IMR-90 (cell line): ENCODE measurements around the gene RNF17. TPM values are rescaled to one million over a fixed set of nuclear protein-coding genes. Genes with fewer than 3 reads are reported as not detected.
A peak's percentile ranks its signal among the peaks of the same experiment; 100 is the strongest.

Experiments
- ATAC-seq: fragments of 200-7000 bp; cut with Tn5 transposase; 2 replicates; pipeline ENCODE4 v1.9.1; 2020; ENCODE audit warnings: low read depth, mild to moderate bottlenecking, moderate library complexity
- BruUV-seq: library from RNA; stranded (reverse); fragments of 400-500 nt; replicated peaks from 2 replicates; lab custom pipeline; 2021; lab: Mats Ljungman, UMichigan
- CTCF ChIA-PET: fragments of 300-600 bp; formaldehyde crosslinking; extraction: SDS; loops from one replicate; lab custom pipeline; 2021; ENCODE audit warnings: antibody characterized with exemption; lab: Yijun Ruan, JAX
- POLR2A ChIA-PET: fragments of 300-600 bp; sonication (Branson Sonifier 250); formaldehyde crosslinking; loops from one replicate; lab custom pipeline; 2022; ENCODE audit warnings: antibody characterized with exemption; ENCODE audit not compliant: unreplicated experiment; lab: Charles Lee
- DNase-seq: peaks from one replicate; pipeline ENCODE4 v3.0.0; 2013
- H2AFZ ChIP-seq: replicated peaks from 2 replicates; pipeline ENCODE3; 2013; ENCODE audit warnings: low read length, mild to moderate bottlenecking; ENCODE audit not compliant: poor library complexity
- H2AK5ac ChIP-seq: 2 replicates; pipeline ENCODE4 v1.6.1; 2013; ENCODE audit warnings: low read depth, low read length, inconsistent platforms
- H2AK9ac ChIP-seq: replicated peaks from 2 replicates; pipeline ENCODE3; 2013; ENCODE audit warnings: mild to moderate bottlenecking, low read depth, low read length, moderate library complexity; ENCODE audit not compliant: poor library complexity
- H2BK120ac ChIP-seq: 2 replicates; pipeline ENCODE4 v1.6.1; 2013; ENCODE audit warnings: low read depth, low read length, inconsistent platforms
- H2BK15ac ChIP-seq: 3 replicates; pipeline ENCODE4 v1.6.1; 2013; ENCODE audit warnings: low read depth, low read length, inconsistent platforms
- H2BK20ac ChIP-seq: 2 replicates; pipeline ENCODE4 v1.6.1; 2013; ENCODE audit warnings: low read depth, mild to moderate bottlenecking, inconsistent platforms, low read length, moderate library complexity
- H2BK5ac ChIP-seq: 2 replicates; pipeline ENCODE4 v1.6.1; 2013; ENCODE audit warnings: mild to moderate bottlenecking, low read depth, low read length, inconsistent platforms; ENCODE audit not compliant: poor library complexity, severe bottlenecking
- H3K14ac ChIP-seq: replicated peaks from 2 replicates; pipeline ENCODE4 v1.6.1; 2013; ENCODE audit warnings: low read depth, low read length, inconsistent platforms
- H3K18ac ChIP-seq: 2 replicates; pipeline ENCODE4 v1.6.1; 2013; ENCODE audit warnings: low read depth, low read length, control low read depth
- H3K23ac ChIP-seq: 2 replicates; pipeline ENCODE4 v1.6.1; 2013; ENCODE audit warnings: low read depth, low read length, inconsistent platforms
- H3K27ac ChIP-seq: 2 replicates; pipeline ENCODE4 v1.5.1; 2013; ENCODE audit warnings: mild to moderate bottlenecking, control low read depth, low read length; ENCODE audit not compliant: insufficient read depth
- H3K27me3 ChIP-seq: 2 replicates; pipeline ENCODE4 v1.6.1; 2013; ENCODE audit warnings: low read length; ENCODE audit not compliant: control insufficient read depth, insufficient read depth
- H3K36me3 ChIP-seq: 2 replicates; pipeline ENCODE4 v1.6.1; 2013; ENCODE audit warnings: low read length, mixed read lengths; ENCODE audit not compliant: control insufficient read depth, insufficient read depth
- H3K4ac ChIP-seq: 2 replicates; pipeline ENCODE4 v1.6.1; 2013; ENCODE audit warnings: low read depth, low read length, inconsistent platforms
- H3K4me1 ChIP-seq: 2 replicates; pipeline ENCODE4 v1.6.1; 2013; ENCODE audit warnings: low read length, mixed read lengths; ENCODE audit not compliant: control insufficient read depth, insufficient read depth
- H3K4me2 ChIP-seq: 2 replicates; pipeline ENCODE4 v1.6.1; 2013; ENCODE audit warnings: low read depth, mild to moderate bottlenecking, control low read depth, low read length, moderate library complexity
- H3K4me3 ChIP-seq: 2 replicates; pipeline ENCODE4 v1.5.1; 2013; ENCODE audit warnings: low read depth, mild to moderate bottlenecking, control low read depth, low read length, moderate library complexity; ENCODE audit not compliant: insufficient read depth
- H3K56ac ChIP-seq: 2 replicates; pipeline ENCODE4 v1.6.1; 2013; ENCODE audit warnings: low read length, inconsistent platforms; ENCODE audit not compliant: insufficient read depth; ENCODE audit errors: extremely low read depth
- H3K79me1 ChIP-seq, 2 experiments: 2 replicates each; pipeline ENCODE4 v1.6.1; 2013; ENCODE audit warnings: low read length in 2 of 2, inconsistent platforms in 1 of 2, low read depth in 1 of 2
- H3K9ac ChIP-seq: 2 replicates; pipeline ENCODE4 v1.6.1; 2013; ENCODE audit warnings: low read depth, low read length, control low read depth
- H3K9me1 ChIP-seq: 2 replicates; pipeline ENCODE4 v1.6.1; 2013; ENCODE audit warnings: low read length, inconsistent platforms; ENCODE audit not compliant: insufficient read depth
- H3K9me3 ChIP-seq: 2 replicates; pipeline ENCODE4 v1.6.1; 2013; ENCODE audit warnings: low read length; ENCODE audit not compliant: control insufficient read depth, insufficient read depth
- H4K20me1 ChIP-seq: 2 replicates; pipeline ENCODE4 v1.6.1; 2013; ENCODE audit warnings: low read length, inconsistent platforms; ENCODE audit not compliant: insufficient read depth
- H4K5ac ChIP-seq: 2 replicates; pipeline ENCODE4 v1.6.1; 2013; ENCODE audit warnings: mild to moderate bottlenecking, low read depth, low read length, control low read depth
- H4K8ac ChIP-seq, 2 experiments: 2 replicates each; pipeline ENCODE4 v1.6.1; 2013; ENCODE audit warnings: low read depth in 2 of 2, low read length in 2 of 2, control low read depth in 1 of 2, inconsistent platforms in 1 of 2
- H4K91ac ChIP-seq: 2 replicates; pipeline ENCODE4 v1.6.1; 2013; ENCODE audit warnings: low read depth, low read length, inconsistent platforms; ENCODE audit not compliant: insufficient read depth
- ELK1 ChIP-seq: fragments of 150-350 bp; IDR thresholded peaks from 2 replicates; pipeline ENCODE4 v1.6.1; 2016; ENCODE audit warnings: low read depth, mild to moderate bottlenecking, low read length, moderate library complexity, borderline replicate concordance
- SMC3 ChIP-seq: fragments of 150-350 bp; IDR thresholded peaks from 2 replicates; pipeline ENCODE4 v1.6.1; 2016; ENCODE audit warnings: low read depth, mild to moderate bottlenecking, antibody characterized with exemption, low read length, moderate library complexity
- USF2 ChIP-seq: fragments of 150-350 bp; IDR thresholded peaks from 2 replicates; pipeline ENCODE4 v1.6.1; 2017; ENCODE audit warnings: mild to moderate bottlenecking, antibody characterized with exemption, low read length, low read depth
- WGBS, 2 experiments: methylation state at CpG; one replicate each; pipeline versions ENCODE4 v1.1.5 to v1.1.7; 2013; ENCODE audit warnings: missing lambda C conversion rate in 2 of 2; ENCODE audit not compliant: insufficient read length in 1 of 2; ENCODE audit errors: extremely low coverage in 2 of 2; 5-methylcytosine and 5-hydroxymethylcytosine counted together
- dilution Hi-C: fragments of 300-500 bp; cut with HindIII; formaldehyde crosslinking; loops from one replicate; pipeline ENCODE4 v1.14.3; 2018; ENCODE audit warnings: low sequenced_read_pairs; ENCODE audit not compliant: unreplicated experiment
- in situ Hi-C: fragments of 300-500 bp; cut with MboI; formaldehyde crosslinking; loops from 3 replicates; pipeline ENCODE4 v1.14.3; 2019; ENCODE audit warnings: low sequenced_read_pairs, inconsistent platforms, mixed read lengths
- intact Hi-C: fragments of 100-400 bp; cut with micrococcal nuclease; formaldehyde crosslinking; loops from 2 replicates; pipeline ENCODE4 v1.10.0; 2022
- polyA plus RNA-seq, 3 experiments: library from polyadenylated mRNA; depleted of rRNA; stranded (reverse); fragments of >200 nt; gene quantifications; 2 replicates each; pipeline ENCODE4 v1.2.3, GENCODE V29; 2012; ENCODE audit warnings: low replicate concordance in 1 of 3
- total RNA-seq: library from RNA; depleted of rRNA; stranded (reverse); fragments of >200 nt; gene quantifications from 2 replicates; pipeline ENCODE4 v1.2.3, GENCODE V29; 2012

RNF17 gene
- total and polyA plus RNA-seq, 2 of the 4 experiments (the other 2 are of a cell fraction): 0.03 to 0.18 TPM

GRCh38 chr13:24746618-24747247 is 17.2 kb upstream of the RNF17 start:
- Histone ChIP-seq H3K36me3 (no peaks in the 10 kb centered on the region), H3K4me2 (no peak overlapping the region; the same call in 1 of the 2 replicates), H3K4me1 (no peaks in the 10 kb centered on the region), H2BK5ac (no peak overlapping the region), H4K8ac (no peak overlapping the region), H2AK5ac (no peak overlapping the region), H2BK120ac (no peak overlapping the region), H3K4me3 (no peak overlapping the region), H3K79me1 (no peaks in the 10 kb centered on the region), H2AFZ (peak overlapping the region; percentile 43), H2BK20ac (no peak overlapping the region), H3K56ac (no peak overlapping the region), H3K14ac (no peak overlapping the region), H4K20me1 (no peaks in the 10 kb centered on the region), H3K4ac (no peak overlapping the region), H4K91ac (no peak overlapping the region), H3K9ac (no peak overlapping the region), H3K27me3 (peaks cover 37% of the 10 kb centered on the region), H3K9me1 (no peaks in the 10 kb centered on the region), H4K5ac (no peak overlapping the region), H3K27ac (no peak overlapping the region), H3K9me3 (no peaks in the 10 kb centered on the region), H3K23ac (no peak overlapping the region), H3K18ac (no peak overlapping the region), H2BK15ac (no peak overlapping the region), H2AK9ac (no peak overlapping the region)
- ATAC-seq (no peak), DNase-seq (no peak)
- intact Hi-C loops (no loop called here), in situ Hi-C loops (no loop called here), dilution Hi-C loops (no loop called here)
- WGBS, 2 experiments: 0% methylated on average over 21 of the region's 56 CpGs; no CpG with 5 or more reads in 1 of the 2 experiments
- ChIA-PET POLR2A (no interaction called here), CTCF (no interaction called here)
- no peak for TF ChIP-seq SMC3
- TF ChIP-seq ELK1: no peak
- no peak for TF ChIP-seq USF2
- BruUV-seq: no TSS peak
